PC-3 (cell line): Measurements from ENCODE around the gene TMEM60.

Experiments
- EZH2 ChIP-seq: fragments of 300-600 bp; sonication (generic); IDR thresholded peaks from one replicate; pipeline ENCODE4 v1.6.1; 2017; ENCODE audit warnings: antibody characterized with exemption, mild to moderate bottlenecking, low read length; ENCODE audit not compliant: unreplicated experiment
- TF ChIP-seq, protein P1 (sequence below): fragments of 300-600 bp; sonication (generic); conservative IDR thresholded peaks from 2 replicates; pipeline ENCODE4 v1.5.1; 2017; ENCODE audit warnings: antibody characterized with exemption, low read depth, mild to moderate bottlenecking, low read length

DNA sequence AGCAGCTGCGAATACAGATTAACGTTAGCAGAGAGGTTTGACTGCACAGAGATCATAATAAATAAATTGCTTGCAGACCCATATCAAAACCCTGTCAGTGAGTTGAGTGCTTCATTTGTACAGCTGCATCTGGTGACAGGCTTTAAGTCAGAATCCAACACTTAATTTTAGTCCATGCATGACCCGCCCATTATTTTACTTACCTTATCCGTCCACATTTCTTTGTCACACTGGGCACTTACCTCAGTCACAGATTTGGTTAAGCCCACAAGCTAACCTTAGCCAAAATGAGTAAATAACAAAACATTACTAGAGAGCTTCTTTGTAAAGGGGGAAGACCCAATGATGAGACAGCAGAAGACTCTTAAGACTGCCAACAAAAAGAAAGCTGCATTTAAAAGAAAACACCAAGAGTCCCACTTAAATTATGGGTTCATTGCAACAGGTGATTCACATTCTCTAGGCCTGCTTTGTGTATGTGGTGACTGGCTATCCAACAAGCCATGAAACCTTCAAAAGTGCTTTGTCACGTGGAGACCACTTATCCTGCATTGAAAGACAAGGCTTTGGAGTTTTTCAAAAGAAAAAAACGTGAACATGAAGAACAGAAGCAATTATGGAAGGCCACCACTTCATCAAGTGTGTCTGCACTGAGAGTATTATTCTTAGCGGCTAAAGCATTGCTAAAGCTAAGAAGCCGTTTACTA lies 32.6 kb upstream of the TMEM60 start:
- TF ChIP-seq EZH2 = no peak
- TF ChIP-seq, protein P1, sequence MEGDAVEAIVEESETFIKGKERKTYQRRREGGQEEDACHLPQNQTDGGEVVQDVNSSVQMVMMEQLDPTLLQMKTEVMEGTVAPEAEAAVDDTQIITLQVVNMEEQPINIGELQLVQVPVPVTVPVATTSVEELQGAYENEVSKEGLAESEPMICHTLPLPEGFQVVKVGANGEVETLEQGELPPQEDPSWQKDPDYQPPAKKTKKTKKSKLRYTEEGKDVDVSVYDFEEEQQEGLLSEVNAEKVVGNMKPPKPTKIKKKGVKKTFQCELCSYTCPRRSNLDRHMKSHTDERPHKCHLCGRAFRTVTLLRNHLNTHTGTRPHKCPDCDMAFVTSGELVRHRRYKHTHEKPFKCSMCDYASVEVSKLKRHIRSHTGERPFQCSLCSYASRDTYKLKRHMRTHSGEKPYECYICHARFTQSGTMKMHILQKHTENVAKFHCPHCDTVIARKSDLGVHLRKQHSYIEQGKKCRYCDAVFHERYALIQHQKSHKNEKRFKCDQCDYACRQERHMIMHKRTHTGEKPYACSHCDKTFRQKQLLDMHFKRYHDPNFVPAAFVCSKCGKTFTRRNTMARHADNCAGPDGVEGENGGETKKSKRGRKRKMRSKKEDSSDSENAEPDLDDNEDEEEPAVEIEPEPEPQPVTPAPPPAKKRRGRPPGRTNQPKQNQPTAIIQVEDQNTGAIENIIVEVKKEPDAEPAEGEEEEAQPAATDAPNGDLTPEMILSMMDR = no peak
